Heart right ventricle (tissue), 16 donors: Measurements from ENCODE around the gene CKAP2L. TPM values are rescaled to one million over a fixed set of nuclear protein-coding genes. Genes with fewer than 3 reads are reported as not detected.
A peak's percentile ranks its signal among the peaks of the same experiment; 100 is the strongest.

Source experiments
- ATAC-seq, 8 donors: fragments of 200-7000 bp; cut with Tn5 transposase; one replicate each; pipeline ENCODE4 v1.9.1; 2020; ENCODE audit warnings: mild to moderate bottlenecking in 8 of 8, moderate library complexity in 8 of 8, moderate number of reproducible peaks in 1 of 8
- DNase-seq, 2 donors: peaks; one replicate each; pipeline ENCODE4 v3.0.0-alpha.2; 2020
- H3K27ac ChIP-seq, 10 donors: fragments of 200-600 bp; sonication (generic) in 2 of 10; one replicate each; pipeline versions ENCODE4 v1.5.0 to v1.8.0; 2020 to 2022; ENCODE audit warnings: mild to moderate bottlenecking in 3 of 10
- H3K27me3 ChIP-seq, 7 donors: fragments of 200-600 bp; one replicate each; pipeline ENCODE4 v1.8.0; 2021 to 2022; ENCODE audit warnings: mild to moderate bottlenecking in 2 of 7
- H3K36me3 ChIP-seq, 9 donors: fragments of 200-600 bp; sonication (generic) in 1 of 9; one replicate each; pipeline versions ENCODE4 v1.5.0 to v1.8.0; 2020 to 2022; ENCODE audit warnings: mild to moderate bottlenecking in 2 of 9
- H3K4me1 ChIP-seq, 9 donors: fragments of 200-600 bp; sonication (generic) in 1 of 9; one replicate each; pipeline versions ENCODE4 v1.5.0 to v1.8.0; 2020 to 2022; ENCODE audit warnings: mild to moderate bottlenecking in 4 of 9
- H3K4me3 ChIP-seq, 10 donors: fragments of 200-600 bp; sonication (generic) in 2 of 10; one replicate each; pipeline versions ENCODE4 v1.5.0 to v1.8.0; 2020 to 2022; ENCODE audit warnings: mild to moderate bottlenecking in 7 of 10, moderate library complexity in 2 of 10
- H3K9me3 ChIP-seq, 11 donors: fragments of 200-600 bp in 10 of 11; sonication (generic) in 2 of 11; one replicate each; pipeline versions ENCODE4 v1.5.0 to v1.8.0; 2013 to 2022; ENCODE audit warnings: mild to moderate bottlenecking in 2 of 11, control low read depth in 1 of 11, moderate library complexity in 1 of 11
- CTCF ChIP-seq, 9 donors: fragments of 200-600 bp; sonication (generic) in 2 of 9; IDR thresholded peaks; one replicate each; pipeline versions ENCODE4 v1.5.0 to v1.8.0; 2021 to 2022; ENCODE audit warnings: antibody characterized with exemption in 9 of 9, mild to moderate bottlenecking in 5 of 9, moderate library complexity in 1 of 9
- WGBS, 2 donors: extraction: QIAGEN DNeasy Blood & Tissue Kit; methylation state at CpG; one replicate each; pipeline ENCODE4 v1.1.7; 2013; ENCODE audit warnings: inconsistent platforms in 1 of 2; 5-methylcytosine and 5-hydroxymethylcytosine counted together
- intact Hi-C, 10 donors: fragments of 100-400 bp; cut with DNase I; formaldehyde crosslinking; loops; one replicate each; pipeline versions ENCODE4 v1.11.1 to v1.14.2; 2022
- polyA plus RNA-seq, 2 donors: library from polyadenylated mRNA; stranded (reverse); fragments of 200-250 nt; gene quantifications; one replicate each; pipeline ENCODE4 v1.2.3, GENCODE V29; 2013
- total RNA-seq, 10 donors: library from RNA; stranded (reverse); fragmentation: NEBNext Ultra II Directional in 3 of 10; extraction: Animal tissue kit (Norgen Biotek cat#: 25700) in 3 of 10; gene quantifications; one replicate each; pipeline versions ENCODE4 v1.2.1 to v1.2.4, GENCODE V29; 2021 to 2023
- donor health status: Arrhythmogenic right ventricular cardiomyopathy.
- donor health status: ischemic (EF 13 %, LVEDD 7.1; RV severe dilation, severe dysfunction).
- donor health status: healthy with polysubstance abuse.
- donor health status: DM: no; HTN: yes; CAD: no.
- donor health status: DM: no; HTN: no; CAD: no.
- donor health status: ischemic (EF 25% LVEDD 6.9; RV normal size, moderate dysfunction).
- donor health status: ischemic (EF 25% LVEDD 5.7; RV mildly dilated, moderate dysfunction).
- donor health status: healthy.
- donor health status: DM: yes; HTN: yes; CAD: no.
- donor health status: Ischemic cardiomyopathy.
- donor health status: ischemic (EF 35%, LVEDD 5.7; RV mildly dilated, moderate dysfunction).
- donor health status: nonischemic (EF 11% LVEDD 7.7; RV severe dilation, severe dysfunction).
- donor health status: DM: yes; HTN: yes; CAD: no.
- donor health status: PGD.
- donor health status: ischemic (EF 29% LVEDD 5.4; RV normal size, mild dysfunction).
- donor health status: nonischemic (EF 23%, LVEDD 6.1; RV moderate dilation, normal function).

CKAP2L gene
- total and polyA plus RNA-seq, 12 donors, result 0.03 to 1.8 (median 0.44) TPM; not detected in 5

- H3K36me3 ChIP-seq, result no peaks in the 10 kb centered on the region
- no peaks in the 10 kb centered on the region for H3K9me3 ChIP-seq
- no peak overlapping the region for H3K4me3 ChIP-seq
- 25 to 31% methylated on average over 19 of the region's 19 CpGs for WGBS, 2 donors
- intact Hi-C loops, result loop anchor here (1.0 to 10.0 kb wide), 9 partner anchors 99 to 126 kb away; no protein-coding TSS in a partner anchor
- peak; percentile 89 to 99 (median 97) for TF ChIP-seq CTCF (IDR thresholded peaks at IDR 0.05)
- DNase-seq (peak; percentile 86 to 87), ATAC-seq (peak; percentile 88 to 96 (median 93))
- H3K27me3 ChIP-seq, result peaks cover 0 to 27% (median 5%) of the 10 kb centered on the region in 7 donors
- H3K4me1 ChIP-seq, result peaks cover 0 to 36% (median 4%) of the 10 kb centered on the region in 9 donors
- peak overlapping the region in 1 of 10 donors; percentile 5 for H3K27ac ChIP-seq
Observed at GRCh38 chr2:112726487-112727190, 37.8 kb downstream of the CKAP2L start.

DNA sequence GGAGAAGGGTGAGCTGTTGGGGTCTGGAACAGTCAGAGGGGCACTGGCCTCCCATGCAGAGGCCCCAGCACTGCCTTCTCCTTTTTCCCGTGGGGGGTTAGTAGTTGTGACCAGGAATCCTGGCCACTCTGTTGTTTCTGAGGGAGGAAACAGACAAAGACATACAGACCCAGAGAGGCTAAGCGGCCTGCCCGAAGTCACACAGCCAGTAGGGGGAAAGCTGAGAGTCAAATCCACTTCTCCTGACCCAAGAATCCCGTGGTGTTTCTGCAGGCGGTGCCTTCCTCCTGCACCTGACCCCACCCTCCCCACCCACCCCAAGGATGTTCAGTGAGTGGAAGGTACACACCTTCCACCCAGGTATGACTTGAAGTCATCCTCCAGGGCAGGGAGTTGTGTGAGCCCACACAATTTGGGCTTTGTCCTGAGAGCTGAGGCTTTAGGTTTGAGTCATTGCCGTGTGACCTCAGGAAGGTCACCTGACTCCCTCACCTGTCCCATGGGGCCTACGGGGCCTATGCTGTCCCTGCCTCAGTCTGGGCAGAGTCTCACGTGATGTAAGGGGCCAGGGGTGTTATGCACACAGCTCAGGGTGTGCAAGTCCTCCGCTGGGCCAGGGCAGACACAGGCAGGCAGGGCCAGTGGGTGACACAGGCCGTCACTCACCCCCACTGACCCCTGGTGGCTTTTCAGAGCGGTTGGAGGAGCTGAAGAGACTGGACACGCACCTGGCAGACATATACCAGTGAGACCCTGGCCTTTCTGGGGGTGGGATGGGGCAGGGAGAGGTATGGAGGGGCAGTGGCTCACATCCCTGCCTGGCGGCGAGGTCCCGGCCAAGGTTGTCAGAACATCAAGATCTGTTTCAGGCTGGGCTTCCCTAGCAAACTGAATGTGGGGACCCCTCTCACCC, 38.6 kb downstream of the CKAP2L start:
- DNase-seq (no peak), ATAC-seq (no peak)
- 87 to 89% methylated on average over 15 of the region's 15 CpGs for WGBS, 2 donors
- no peaks in the 10 kb centered on the region for H3K9me3 ChIP-seq
- no peak overlapping the region for H3K27ac ChIP-seq
- H3K4me3 ChIP-seq, result no peak overlapping the region
- intact Hi-C loops, result loop anchor here (1.0 to 10.0 kb wide), 9 partner anchors 98 to 126 kb away; no protein-coding TSS in a partner anchor
- no peak for TF ChIP-seq CTCF (IDR thresholded peaks at IDR 0.05)
- H3K4me1 ChIP-seq, result peaks cover 0 to 38% (median 4%) of the 10 kb centered on the region in 9 donors
- H3K36me3 ChIP-seq, result no peaks in the 10 kb centered on the region
- H3K27me3 ChIP-seq, result peaks cover 0 to 27% (median 5%) of the 10 kb centered on the region in 7 donors

DNA sequence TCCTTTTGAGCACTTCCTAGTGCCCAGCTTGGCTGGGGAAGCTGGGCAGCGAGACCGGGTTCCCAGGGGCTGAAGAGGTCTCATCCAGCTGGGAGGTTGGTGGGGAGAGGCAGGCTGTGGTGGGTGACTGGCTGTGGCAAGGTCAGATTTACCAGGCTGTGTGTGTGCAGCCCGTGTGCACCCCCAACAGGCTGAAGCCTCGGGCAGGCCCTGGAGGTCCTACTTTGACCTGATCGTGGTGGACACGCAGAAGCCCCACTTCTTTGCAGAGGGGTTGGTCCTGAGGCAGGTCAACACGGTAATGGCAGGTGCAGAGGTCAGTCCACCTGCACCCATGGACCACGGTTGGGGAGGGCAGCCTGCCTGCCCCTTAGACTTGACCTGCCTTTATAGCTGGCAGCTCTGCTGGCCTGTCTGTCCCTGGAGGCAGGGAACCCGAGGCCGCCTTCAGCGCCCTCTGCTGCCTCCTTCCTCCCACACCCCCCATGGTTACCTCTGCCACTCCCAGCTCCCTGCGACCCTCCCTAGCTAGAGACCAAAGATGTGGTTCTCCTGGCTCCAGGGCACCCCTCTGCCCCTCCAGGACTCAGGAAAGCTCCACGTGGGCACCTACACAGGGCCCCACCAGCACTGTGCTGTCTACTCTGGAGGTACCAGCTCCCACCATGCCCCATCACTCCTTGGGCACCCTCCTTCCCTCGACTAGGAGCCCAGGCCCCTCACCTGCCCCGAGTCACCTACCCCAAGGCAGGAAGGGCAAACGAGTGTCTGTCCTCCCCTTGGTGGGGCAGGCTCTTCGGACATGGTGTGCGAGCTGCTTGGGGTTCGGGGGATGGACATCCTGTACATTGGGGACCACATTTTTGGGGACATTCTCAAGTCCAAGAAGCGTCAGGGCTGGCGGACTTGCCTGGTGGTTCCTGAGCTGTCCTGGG, 39.6 kb downstream of the CKAP2L start:
- H3K36me3 ChIP-seq, result no peaks in the 10 kb centered on the region
- intact Hi-C loops, result loop anchor here in 6 of 10 donors (5.0 to 10.0 kb wide), 5 partner anchors 98 to 123 kb away; no protein-coding TSS in a partner anchor
- no peak for DNase-seq
- peaks cover 0 to 41% (median 4%) of the 10 kb centered on the region in 9 donors for H3K4me1 ChIP-seq
- H3K27ac ChIP-seq, result peak overlapping the region in 1 of 10 donors; percentile 14
- peaks cover 0 to 27% (median 5%) of the 10 kb centered on the region in 7 donors for H3K27me3 ChIP-seq
- 85 to 88% methylated on average over 21 of the region's 21 CpGs for WGBS, 2 donors
- ATAC-seq, result no peak
- TF ChIP-seq CTCF (IDR thresholded peaks at IDR 0.05), result peak in 2 of 9 donors; percentile 5 to 33
- H3K9me3 ChIP-seq, result no peaks in the 10 kb centered on the region
- H3K4me3 ChIP-seq, result no peak overlapping the region
